Stimulated activated CD8-positive, alpha-beta memory T cell treated with anti-CD3 and anti-CD28 coated beads, Interleukin-7, amount 100 ng/mL, for 4 hours (primary cell): Measurements from ENCODE around the gene PHYHD1.

Source experiments
- DNase-seq, 2 donors: peaks; one replicate each; pipeline ENCODE4 v3.0.0-alpha.2; 2020; ENCODE audit warnings: low read depth in 2 of 2

The PHYHD1 gene

DNA sequence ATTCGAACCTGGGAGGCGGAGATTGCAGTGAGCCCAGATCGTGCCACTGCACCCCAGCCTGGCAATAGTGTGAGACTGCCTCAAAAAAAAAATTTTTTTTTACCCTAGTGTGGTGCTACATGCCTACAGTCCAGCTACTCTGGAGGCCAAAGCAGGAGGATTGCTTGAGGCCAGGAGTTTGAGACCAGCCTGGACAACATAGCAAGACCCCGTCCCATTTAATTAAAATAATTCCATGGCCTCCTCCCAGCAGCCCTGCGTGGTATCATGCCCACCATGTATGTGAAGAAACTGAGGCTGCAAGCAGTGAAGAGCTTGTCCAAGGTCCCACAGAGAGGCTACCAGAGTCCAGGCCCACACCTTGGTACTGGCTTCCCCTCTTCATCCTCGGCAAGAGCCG is 19.4 kb upstream of the PHYHD1 start:
- DNase-seq = no peak

DNA sequence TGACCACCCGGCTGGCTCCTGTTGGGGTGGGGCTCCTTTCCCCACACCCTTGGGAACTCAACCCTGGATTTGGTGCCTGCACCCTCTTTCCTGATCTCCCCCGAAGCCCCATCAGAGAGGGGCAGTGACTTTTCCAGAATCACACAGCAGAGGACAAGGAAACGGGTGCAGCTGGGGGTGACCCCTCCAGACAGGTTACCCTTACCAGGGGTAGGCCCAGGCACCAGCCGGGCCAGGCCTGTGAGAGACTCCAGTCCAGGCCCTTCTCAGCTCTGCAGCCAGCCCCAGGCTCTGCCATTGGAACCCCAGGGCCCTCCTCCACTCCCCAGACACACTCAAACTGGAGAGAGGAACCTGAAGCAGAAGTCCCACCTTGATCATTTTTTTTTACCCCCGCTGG is 19.0 kb upstream of the PHYHD1 start:
- no peak for DNase-seq

- DNase-seq = peak; percentile 74 to 80
Observed at GRCh38 chr9:128902351-128903078, 18.3 kb upstream of the PHYHD1 start.

DNA sequence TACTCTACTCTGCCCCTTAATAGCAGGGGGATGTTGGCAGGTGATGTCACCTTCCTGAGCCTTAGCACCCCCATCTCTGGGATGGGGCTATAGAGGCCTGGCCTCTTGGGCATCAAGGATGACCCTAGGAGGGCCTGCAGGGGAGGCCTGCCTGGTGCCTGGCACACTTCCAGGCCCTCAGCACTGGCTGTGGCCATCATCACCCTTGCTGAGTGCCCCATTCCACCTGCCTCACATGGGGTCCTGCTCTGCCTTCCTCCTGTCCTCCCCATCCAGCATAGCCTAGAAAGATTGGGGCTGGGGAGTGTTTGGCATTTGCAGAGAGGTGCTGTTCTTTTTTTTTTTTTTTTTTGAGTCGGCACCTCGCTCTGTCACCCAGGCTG is 17.7 kb upstream of the PHYHD1 start:
- no peak for DNase-seq

DNA sequence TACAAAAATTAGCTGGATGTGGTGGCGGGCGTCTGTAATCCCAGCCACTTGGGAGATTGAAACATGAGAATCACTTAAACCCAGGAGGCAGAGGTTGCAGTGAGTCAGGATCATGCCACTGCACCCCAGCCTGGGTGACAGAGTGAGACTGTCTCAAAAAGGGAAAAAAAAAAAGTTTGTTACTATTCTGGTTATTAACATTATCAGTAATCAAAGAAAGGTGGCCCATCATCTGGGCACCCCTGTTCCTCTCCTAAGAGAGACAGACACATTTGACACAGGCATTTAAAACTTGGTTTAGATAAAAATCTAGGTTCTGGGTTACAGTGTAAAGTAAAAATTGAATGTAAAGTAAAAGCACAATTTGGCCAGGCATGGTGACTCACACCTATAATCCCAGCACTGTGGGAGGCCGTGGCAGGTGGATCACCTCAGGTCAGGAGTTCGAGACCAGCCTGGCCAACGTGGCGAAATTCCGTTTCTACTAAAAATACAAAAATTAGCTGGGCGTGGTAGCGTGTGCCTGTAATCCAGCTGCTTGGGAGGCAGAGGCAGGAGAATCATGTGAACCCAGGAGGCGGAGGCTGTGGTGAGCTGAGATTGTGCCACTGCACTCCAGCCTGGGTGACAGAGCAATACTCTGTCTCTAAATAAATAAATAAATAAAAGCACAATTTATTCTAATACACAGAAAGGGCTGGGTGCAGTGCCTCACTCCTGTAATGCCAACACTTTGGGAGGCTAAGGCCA is 16.7 kb upstream of the PHYHD1 start:
- DNase-seq = no peak

- no peak for DNase-seq
Observed at GRCh38 chr9:128905964-128906363, 14.8 kb upstream of the PHYHD1 start.

- DNase-seq = no peak
Observed at GRCh38 chr9:128906741-128907140, 14.0 kb upstream of the PHYHD1 start.

DNA sequence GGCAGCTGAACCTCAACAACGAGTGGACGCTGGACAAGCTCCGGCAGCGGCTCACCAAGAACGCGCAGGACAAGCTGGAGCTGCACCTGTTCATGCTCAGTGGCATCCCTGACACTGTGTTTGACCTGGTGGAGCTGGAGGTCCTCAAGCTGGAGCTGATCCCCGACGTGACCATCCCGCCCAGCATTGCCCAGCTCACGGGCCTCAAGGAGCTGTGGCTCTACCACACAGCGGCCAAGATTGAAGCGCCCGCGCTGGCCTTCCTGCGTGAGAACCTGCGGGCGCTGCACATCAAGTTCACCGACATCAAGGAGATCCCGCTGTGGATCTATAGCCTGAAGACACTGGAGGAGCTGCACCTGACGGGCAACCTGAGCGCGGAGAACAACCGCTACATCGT is 12.4 kb upstream of the PHYHD1 start:
- no peak for DNase-seq

- DNase-seq = no peak
Observed at GRCh38 chr9:128909859-128910258, 10.9 kb upstream of the PHYHD1 start.

GRCh38 chr9:128910906-128911305 is 9.9 kb upstream of the PHYHD1 start:
- no peak for DNase-seq

- DNase-seq = no peak
Observed at GRCh38 chr9:128911529-128912035, 9.2 kb upstream of the PHYHD1 start.

GRCh38 chr9:128912270-128912853 is 8.4 kb upstream of the PHYHD1 start:
- DNase-seq = no peak

GRCh38 chr9:128913048-128913900 is 7.5 kb upstream of the PHYHD1 start:
- DNase-seq = no peak

DNA sequence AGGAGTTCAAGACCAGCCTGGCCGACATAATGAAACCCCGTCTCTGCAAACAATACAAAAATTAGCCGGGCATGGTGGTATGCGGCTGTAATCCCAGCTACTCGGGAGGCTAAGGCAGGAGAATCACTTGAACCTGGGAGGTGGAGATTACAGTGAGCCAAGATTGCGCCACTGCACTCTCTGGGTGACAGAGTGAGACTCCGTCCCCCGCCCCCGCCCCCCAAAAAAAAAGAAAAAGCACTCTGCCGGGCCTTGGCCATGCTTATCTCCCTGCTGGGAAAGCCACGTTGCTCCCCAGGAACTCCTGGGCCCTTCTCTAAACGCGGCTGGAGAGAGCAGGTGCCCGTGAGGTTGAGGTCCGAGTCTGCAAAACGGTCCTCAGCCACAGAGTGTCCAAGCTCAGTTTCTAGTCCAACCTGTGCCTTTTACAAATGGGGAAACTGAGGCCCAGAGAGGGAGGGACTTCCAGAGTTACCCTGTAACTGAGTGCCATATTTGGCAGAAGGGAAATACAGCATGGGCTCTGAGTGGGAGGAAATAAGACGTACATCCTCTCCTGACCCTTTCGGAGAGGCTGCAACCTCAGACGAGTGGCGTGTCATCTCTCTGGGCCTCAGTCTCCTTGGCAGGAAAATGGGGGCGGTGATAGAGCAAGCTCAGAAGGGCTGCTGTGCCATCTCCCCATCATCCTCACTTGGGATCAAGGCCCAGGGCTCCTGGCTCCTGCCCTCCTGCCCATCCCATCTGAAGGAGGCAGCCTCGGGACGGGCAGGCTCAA is 6.6 kb upstream of the PHYHD1 start:
- no peak for DNase-seq

GRCh38 chr9:128916204-128916603 is 4.6 kb upstream of the PHYHD1 start:
- no peak for DNase-seq

DNA sequence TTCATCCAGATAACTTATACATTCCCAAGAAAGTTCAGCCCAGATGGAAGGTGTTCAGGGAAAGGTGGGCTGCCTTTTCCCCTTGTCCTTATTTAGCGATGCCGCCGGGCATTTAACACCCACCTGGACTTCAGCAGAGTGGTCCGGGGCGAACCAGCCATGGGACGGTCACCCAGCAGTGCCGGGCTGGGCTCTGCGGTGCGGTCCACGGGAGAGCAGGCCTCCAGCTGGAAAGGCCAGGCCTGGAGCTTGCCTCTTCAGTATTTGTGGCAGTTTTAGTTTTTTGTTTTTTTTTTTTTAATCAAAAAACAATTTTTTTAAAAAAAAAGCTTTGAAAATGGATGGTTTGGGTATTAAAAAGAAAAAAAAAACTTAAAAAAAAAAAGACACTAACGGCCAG is 4.0 kb upstream of the PHYHD1 start:
- DNase-seq = no peak

DNA sequence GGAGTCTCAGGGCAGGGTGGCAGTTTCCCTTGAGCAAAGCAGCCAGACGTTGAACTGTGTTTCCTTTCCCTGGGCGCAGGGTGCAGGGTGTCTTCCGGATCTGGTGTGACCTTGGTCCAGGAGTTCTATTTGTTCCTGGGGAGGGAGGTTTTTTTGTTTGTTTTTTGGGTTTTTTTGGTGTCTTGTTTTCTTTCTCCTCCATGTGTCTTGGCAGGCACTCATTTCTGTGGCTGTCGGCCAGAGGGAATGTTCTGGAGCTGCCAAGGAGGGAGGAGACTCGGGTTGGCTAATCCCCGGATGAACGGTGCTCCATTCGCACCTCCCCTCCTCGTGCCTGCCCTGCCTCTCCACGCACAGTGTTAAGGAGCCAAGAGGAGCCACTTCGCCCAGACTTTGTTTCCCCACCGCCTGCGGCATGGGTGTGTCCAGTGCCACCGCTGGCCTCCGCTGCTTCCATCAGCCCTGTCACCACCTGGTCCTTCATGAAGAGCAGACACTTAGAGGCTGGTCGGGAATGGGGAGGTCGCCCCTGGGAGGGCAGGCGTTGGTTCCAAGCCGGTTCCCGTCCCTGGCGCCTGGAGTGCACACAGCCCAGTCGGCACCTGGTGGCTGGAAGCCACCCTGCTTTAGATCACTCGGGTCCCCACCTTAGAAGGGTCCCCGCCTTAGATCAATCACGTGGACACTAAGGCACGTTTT is 3.5 kb upstream of the PHYHD1 start:
- DNase-seq = no peak

- DNase-seq = no peak
Observed at GRCh38 chr9:128918921-128919320, 1.9 kb upstream of the PHYHD1 start.

GRCh38 chr9:128919402-128920089 is 1.2 kb upstream of the PHYHD1 start:
- DNase-seq = no peak
